Activated CD8-positive, alpha-beta T cell treated with anti-CD3 and anti-CD28 coated beads for 36 hours (primary cell): Measurements from ENCODE around the gene RGS7BP. TPM values are rescaled to one million over a fixed set of nuclear protein-coding genes. Genes with fewer than 3 reads are reported as not detected.

Source experiments
- ATAC-seq: fragments of 200-7000 bp; cut with Tn5 transposase; one replicate; pipeline ENCODE4 v1.10.0; 2021; ENCODE audit warnings: mild to moderate bottlenecking, moderate library complexity
- CTCF ChIA-PET: fragments of 350-600 bp; sonication (Branson Sonifier 250); formaldehyde crosslinking; loops from one replicate; lab custom pipeline; 2021; ENCODE audit warnings: antibody characterized with exemption; lab: Charles Lee
- POLR2A ChIA-PET: fragments of 350-600 bp; sonication (Branson Sonifier 250); formaldehyde crosslinking; loops from one replicate; lab custom pipeline; 2021; ENCODE audit warnings: antibody characterized with exemption; lab: Charles Lee
- DNase-seq: peaks from one replicate; pipeline ENCODE4 v3.0.0-alpha.2; 2020
- H3K27ac Mint-ChIP-seq: one replicate; pipeline ENCODE4 v1.8.0; 2021; ENCODE audit warnings: mild to moderate bottlenecking, mixed read lengths
- H3K27me3 Mint-ChIP-seq: one replicate; pipeline ENCODE4 v1.8.0; 2021; ENCODE audit warnings: mixed read lengths
- H3K36me3 Mint-ChIP-seq: one replicate; pipeline ENCODE4 v1.8.0; 2021; ENCODE audit warnings: low read depth, mixed read lengths
- H3K4me1 Mint-ChIP-seq: one replicate; pipeline ENCODE4 v1.8.0; 2021; ENCODE audit warnings: low read depth, mixed read lengths
- H3K4me3 Mint-ChIP-seq: one replicate; pipeline ENCODE4 v1.8.0; 2021; ENCODE audit warnings: mild to moderate bottlenecking, moderate library complexity, mixed read lengths
- H3K9me3 Mint-ChIP-seq: one replicate; pipeline ENCODE4 v1.8.0; 2021; ENCODE audit warnings: mixed read lengths
- intact Hi-C: fragments of 100-400 bp; cut with micrococcal nuclease; formaldehyde crosslinking; loops from one replicate; pipeline ENCODE4 v1.10.0; 2022
- total RNA-seq, 2 experiments: library from RNA; stranded (reverse); gene quantifications; one replicate each; pipeline ENCODE4 v1.2.3, GENCODE V29; 2021
- TF ChIP-seq, protein P1 (sequence below): fragments of 200-600 bp; IDR thresholded peaks from one replicate; pipeline ENCODE4 v1.8.0; 2022; ENCODE audit warnings: antibody characterized with exemption, mild to moderate bottlenecking

RGS7BP gene
- total RNA-seq, 2 experiments from 2014 or later, result not detected

DNA sequence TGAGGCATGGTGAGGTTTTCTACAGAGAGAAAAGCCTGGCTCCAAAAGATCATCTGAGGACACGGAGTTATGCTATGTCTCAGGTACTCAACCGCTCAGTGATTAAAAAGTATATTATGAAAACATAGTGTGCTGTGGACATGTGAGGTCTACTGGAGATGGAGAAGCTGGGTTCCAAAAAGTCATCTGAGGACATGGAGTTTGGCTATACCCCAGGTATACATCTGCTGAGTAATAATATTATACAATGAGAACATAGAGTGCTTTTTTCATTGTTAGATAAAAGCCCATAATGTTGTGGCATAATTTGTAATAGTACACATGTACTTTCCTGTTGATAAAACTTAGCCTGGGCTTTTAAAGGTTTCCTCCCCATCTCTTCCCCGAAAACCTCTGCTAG, 113.8 kb downstream of the RGS7BP start:
- Mint-ChIP-seq H3K27me3 (peaks cover 19% of the 10 kb centered on the region), H3K36me3 (no peaks in the 10 kb centered on the region), H3K4me3 (no peak overlapping the region), H3K27ac (no peak overlapping the region), H3K9me3 (no peaks in the 10 kb centered on the region), H3K4me1 (no peaks in the 10 kb centered on the region)
- intact Hi-C loops, result no loop called here
- TF ChIP-seq, protein P1, sequence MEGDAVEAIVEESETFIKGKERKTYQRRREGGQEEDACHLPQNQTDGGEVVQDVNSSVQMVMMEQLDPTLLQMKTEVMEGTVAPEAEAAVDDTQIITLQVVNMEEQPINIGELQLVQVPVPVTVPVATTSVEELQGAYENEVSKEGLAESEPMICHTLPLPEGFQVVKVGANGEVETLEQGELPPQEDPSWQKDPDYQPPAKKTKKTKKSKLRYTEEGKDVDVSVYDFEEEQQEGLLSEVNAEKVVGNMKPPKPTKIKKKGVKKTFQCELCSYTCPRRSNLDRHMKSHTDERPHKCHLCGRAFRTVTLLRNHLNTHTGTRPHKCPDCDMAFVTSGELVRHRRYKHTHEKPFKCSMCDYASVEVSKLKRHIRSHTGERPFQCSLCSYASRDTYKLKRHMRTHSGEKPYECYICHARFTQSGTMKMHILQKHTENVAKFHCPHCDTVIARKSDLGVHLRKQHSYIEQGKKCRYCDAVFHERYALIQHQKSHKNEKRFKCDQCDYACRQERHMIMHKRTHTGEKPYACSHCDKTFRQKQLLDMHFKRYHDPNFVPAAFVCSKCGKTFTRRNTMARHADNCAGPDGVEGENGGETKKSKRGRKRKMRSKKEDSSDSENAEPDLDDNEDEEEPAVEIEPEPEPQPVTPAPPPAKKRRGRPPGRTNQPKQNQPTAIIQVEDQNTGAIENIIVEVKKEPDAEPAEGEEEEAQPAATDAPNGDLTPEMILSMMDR, result no peak
- DNase-seq, result no peak
- ChIA-PET POLR2A (no interaction called here), CTCF (interaction anchor here (1.2 to 1.5 kb wide), 3 partner anchors 12 to 390 kb away, joined by 3 to 4 read pairs (median 3); no protein-coding TSS in a partner anchor)
- no peak for ATAC-seq

DNA sequence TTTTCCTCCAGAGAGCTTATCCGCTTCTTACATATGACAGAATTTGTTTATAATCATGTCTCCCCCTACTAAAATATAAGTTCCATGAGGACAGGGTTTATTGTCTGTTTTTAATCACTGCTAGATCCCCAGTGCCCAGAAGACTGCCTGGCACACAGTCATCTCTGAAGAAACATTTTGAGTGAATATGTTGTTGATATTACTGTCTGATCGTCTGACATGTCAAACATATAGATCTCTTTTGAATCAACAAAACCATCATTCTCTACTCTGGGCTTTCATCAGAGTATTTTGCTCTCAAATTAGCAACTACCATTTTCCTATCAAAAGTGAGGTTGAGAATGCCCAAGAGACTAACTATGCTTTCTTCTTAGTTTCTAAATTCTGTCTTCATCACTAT, 117.2 kb downstream of the RGS7BP start:
- no peaks in the 10 kb centered on the region for H3K36me3 Mint-ChIP-seq
- H3K27ac Mint-ChIP-seq, result no peak overlapping the region
- H3K27me3 Mint-ChIP-seq, result peaks cover 17% of the 10 kb centered on the region
- no peaks in the 10 kb centered on the region for H3K9me3 Mint-ChIP-seq
- no peak for DNase-seq
- POLR2A ChIA-PET, result interaction anchor here (0.6 kb wide), 2 partner anchors 70 to 317 kb away, joined by 3 to 5 read pairs; no protein-coding TSS in a partner anchor
- TF ChIP-seq, protein P1, result no peak
- H3K4me1 Mint-ChIP-seq, result no peaks in the 10 kb centered on the region
- CTCF ChIA-PET, result interaction anchor here (1.0 to 3.7 kb wide), 3 partner anchors 9 to 394 kb away, joined by 3 to 16 read pairs (median 4); no protein-coding TSS in a partner anchor
- no peak for ATAC-seq
- intact Hi-C loops, result no loop called here
- H3K4me3 Mint-ChIP-seq, result no peak overlapping the region

DNA sequence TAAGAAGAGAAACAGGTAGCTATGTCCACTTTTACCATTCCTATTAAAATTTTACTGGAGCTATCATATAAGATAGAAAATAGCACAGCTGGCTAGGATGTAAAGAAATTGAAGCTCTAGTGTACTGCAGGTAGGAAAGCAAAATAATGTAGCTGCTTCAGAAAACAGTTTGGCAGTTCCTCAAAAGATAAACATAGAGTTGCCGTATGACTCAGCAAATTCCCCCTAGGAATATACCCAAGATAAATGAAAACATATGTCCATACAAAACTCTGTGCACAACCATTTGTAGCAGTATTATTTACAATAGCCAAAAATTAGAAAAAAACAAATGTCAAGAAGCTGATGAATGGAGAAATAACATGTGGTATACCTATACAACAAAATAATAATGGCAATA, 119.9 kb downstream of the RGS7BP start:
- Mint-ChIP-seq H3K36me3 (no peaks in the 10 kb centered on the region), H3K27ac (no peak overlapping the region), H3K4me3 (no peak overlapping the region), H3K9me3 (no peaks in the 10 kb centered on the region), H3K27me3 (peaks cover 16% of the 10 kb centered on the region), H3K4me1 (no peaks in the 10 kb centered on the region)
- CTCF ChIA-PET, result interaction anchor here (1.3 to 3.7 kb wide), 2 partner anchors 9 to 14 kb away, joined by 3 to 16 read pairs; no protein-coding TSS in a partner anchor
- intact Hi-C loops, result no loop called here
- POLR2A ChIA-PET, result no interaction called here
- DNase-seq, result no peak
- TF ChIP-seq, protein P1, result no peak
- no peak for ATAC-seq

DNA sequence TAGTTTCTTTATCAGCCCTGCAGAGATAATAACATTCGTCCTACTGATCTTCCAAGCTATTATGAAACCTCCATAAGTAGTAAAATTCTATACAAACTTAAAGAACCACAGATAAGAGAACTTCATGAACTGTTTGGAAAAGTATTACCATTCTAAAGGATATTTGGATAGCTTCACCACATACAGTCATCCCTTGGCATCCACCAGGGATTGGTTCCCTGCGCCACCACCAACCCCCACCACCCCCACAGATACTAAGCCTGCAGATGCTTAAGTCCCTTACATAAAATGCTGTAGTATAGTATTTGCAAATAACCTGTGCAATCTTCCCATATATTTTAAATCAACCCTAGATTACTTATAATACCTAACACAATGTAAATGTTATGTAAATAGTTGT, 123.1 kb downstream of the RGS7BP start:
- POLR2A ChIA-PET, result no interaction called here
- DNase-seq (no peak), ATAC-seq (no peak)
- H3K9me3 Mint-ChIP-seq, result no peaks in the 10 kb centered on the region
- H3K27ac Mint-ChIP-seq, result no peak overlapping the region
- TF ChIP-seq, protein P1, result no peak
- H3K36me3 Mint-ChIP-seq, result no peaks in the 10 kb centered on the region
- H3K27me3 Mint-ChIP-seq, result peaks cover 9% of the 10 kb centered on the region
- no peak overlapping the region for H3K4me3 Mint-ChIP-seq
- CTCF ChIA-PET, result interaction anchor here (2.5 to 4.0 kb wide), 2 partner anchors 17 to 155 kb away, joined by 7 to 21 read pairs; no protein-coding TSS in a partner anchor
- intact Hi-C loops, result no loop called here
- no peaks in the 10 kb centered on the region for H3K4me1 Mint-ChIP-seq

DNA sequence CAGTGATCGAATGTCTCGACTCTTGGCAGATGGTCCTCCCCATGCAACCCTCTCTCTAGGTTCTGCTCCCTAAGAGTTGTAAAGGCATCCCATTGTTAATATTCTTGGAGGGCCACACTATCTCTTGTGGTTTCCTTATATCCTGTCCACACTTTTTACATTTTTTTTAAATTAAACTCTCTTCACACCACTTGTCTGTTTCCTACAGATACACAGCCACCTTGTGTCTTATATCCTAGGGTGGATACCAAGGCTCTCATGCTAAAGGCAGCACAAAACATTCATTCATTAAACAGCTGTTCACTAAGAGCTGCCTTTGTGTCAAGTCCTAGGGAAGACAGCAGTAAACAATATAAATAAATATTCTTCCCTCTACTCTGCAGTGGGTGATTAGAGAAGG, 124.0 kb downstream of the RGS7BP start:
- ATAC-seq, result no peak
- Mint-ChIP-seq H3K27me3 (peaks cover 5% of the 10 kb centered on the region), H3K4me3 (no peak overlapping the region), H3K27ac (no peak overlapping the region), H3K4me1 (no peaks in the 10 kb centered on the region), H3K9me3 (no peaks in the 10 kb centered on the region), H3K36me3 (no peaks in the 10 kb centered on the region)
- TF ChIP-seq, protein P1, result no peak
- CTCF ChIA-PET, result interaction anchor here (1.0 to 4.0 kb wide), 3 partner anchors 17 to 154 kb away, joined by 3 to 21 read pairs (median 7); no protein-coding TSS in a partner anchor
- intact Hi-C loops, result loop anchor here (10.0 kb wide), 1 partner anchor 855 kb away; the partner anchor contains the start of gene ADAMTS6
- POLR2A ChIA-PET, result no interaction called here
- DNase-seq, result no peak
